HG03025 (cell line): ENCODE measurements around the gene SLC43A3.
"Not testable (repeated sequence)": the region's sequence is repeated elsewhere in the genome, so short reads cannot be mapped to it uniquely, and the experiment has no call there.

Experiments used
- ATAC-seq: cut with Tn5 transposase; IDR thresholded peaks from one replicate; pipeline ENCODE4 v1.9.1; 2021; ENCODE audit warnings: mild to moderate bottlenecking, moderate library complexity; ENCODE audit not compliant: unreplicated experiment, low FRiP score

SLC43A3 gene

DNA sequence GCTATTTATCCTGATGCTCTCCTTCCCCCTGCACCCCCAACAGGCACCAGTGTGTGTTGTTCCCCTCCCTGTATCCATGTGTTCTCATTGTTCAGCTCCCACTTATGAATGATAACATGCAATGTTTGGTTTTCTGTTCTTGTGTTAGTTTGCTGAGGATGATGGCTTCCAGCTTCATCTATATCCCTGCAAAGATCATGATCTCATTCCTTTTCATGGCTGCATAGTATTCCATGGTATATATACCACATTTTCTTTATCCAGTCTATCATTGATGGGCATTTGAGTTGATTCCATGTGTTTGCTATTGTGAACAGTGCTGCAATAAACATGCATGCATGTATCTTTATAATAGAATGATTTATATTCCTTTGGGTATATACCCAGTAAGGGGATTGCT, 65.5 kb downstream of the SLC43A3 start:
- ATAC-seq: not testable (repeated sequence)

DNA sequence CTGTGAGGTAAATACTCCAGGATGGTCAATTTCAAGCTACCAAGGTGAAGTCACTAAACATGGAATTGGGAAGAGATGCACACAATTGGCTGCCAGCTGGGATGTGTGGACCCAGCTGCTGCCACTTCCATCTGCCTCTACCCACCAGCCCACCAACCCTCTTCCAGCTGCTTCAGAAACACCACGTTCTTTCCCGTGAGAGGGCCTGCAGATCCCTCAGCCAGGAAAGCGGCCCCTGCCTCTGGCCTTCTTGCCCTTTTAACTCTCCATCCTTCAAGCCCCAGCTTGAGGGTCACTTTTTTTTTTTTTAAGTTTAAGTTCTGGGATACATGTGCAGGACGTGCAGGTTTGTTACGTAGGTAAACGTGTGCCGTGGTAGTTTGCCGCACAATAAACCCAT, 65.9 kb downstream of the SLC43A3 start:
- ATAC-seq: no peak

DNA sequence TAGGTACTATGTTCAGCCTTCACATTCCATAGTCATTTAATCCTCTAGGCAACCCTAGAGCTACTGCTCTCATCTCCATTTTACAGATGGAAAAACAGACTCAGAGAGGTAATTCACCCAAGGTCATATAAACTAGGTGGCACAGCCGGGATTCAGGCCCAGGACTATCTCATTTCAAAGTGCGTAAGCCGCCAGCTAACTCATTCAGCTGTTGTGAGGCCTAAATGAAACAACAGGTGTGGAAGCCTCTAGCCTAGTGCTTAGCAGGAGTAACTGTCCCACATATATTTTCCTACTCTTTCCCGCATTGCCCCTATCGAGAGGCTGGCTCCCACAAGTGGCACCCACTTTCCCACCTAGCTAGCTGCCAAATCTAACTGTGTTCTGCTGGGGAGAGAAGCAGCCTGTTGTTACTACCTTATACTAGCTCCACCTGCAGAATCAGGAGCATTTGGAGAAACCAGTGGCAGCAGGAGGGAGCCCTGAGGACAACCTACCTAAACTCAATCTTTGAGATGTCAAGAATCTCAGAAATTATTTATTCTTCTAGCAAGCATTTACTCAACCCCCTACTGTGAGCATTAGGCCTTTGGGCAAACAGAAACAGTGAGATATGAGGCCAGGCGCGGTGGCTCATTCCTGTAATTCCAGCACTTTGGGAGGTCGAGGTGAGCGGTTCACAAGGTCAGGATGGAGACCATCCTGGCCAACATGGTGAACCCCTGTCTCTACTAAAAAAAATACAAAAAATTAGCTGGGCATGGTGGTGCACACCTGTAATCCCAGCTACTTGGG, 66.8 kb downstream of the SLC43A3 start:
- no peak for ATAC-seq

DNA sequence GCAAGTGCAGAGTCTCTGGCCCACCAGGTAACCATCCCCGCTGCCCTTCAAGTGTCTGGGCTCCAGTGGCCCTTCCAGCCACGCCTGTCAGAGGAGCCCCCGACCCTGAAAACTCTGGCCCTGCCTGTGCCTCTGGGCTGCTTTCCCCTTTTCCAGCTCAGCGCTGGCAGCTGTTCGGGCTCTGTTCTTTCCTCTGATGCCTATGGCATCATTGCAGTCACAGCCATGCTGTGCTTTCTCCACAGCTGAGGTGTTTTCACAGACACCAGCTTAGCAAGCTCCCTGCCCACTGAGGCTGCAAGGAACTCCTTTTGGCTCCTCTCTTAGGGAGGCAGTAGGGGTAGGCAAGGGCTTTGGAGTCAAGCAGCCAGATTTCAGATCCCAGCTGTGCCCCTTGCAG, 67.5 kb downstream of the SLC43A3 start:
- ATAC-seq: no peak

DNA sequence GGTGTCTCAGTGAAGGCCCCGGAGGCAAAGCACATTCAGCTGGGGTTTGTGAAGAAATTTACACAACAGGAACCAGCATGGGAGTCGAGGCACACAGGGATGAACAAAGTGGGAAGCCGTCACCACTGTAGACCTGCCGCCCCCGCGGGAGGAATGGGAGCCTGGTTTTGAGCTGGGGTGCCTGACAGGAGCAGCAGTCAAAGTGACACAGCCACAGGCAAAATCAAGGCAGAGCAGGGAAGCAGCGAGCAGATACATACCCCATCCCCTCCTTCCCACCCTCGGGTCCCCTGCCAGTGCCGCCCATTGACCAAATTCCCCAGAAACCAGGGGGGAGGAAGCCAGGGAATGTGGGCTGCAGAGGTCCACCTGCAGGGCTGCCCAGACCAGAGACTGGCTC, 67.9 kb downstream of the SLC43A3 start:
- no peak for ATAC-seq

DNA sequence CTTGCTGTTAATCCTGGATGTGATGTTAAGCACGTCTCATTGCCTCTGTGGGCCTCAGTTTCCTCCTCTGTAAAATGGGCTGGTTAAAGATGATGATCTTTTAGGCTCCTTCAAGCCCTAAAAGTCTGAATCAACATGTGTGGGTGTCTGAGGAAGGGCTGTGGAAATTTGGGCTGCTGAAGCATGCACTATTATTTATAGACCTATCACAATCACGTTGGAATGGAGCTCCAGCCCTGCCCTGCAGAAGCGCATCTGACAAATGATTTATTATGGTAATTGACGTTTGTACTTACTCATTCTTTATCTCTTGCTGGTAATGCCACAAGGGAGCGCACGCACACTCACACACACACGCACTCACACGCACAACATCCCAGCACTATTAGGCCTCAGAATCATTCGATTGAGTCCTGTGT, 68.4 kb downstream of the SLC43A3 start:
- ATAC-seq: no peak

DNA sequence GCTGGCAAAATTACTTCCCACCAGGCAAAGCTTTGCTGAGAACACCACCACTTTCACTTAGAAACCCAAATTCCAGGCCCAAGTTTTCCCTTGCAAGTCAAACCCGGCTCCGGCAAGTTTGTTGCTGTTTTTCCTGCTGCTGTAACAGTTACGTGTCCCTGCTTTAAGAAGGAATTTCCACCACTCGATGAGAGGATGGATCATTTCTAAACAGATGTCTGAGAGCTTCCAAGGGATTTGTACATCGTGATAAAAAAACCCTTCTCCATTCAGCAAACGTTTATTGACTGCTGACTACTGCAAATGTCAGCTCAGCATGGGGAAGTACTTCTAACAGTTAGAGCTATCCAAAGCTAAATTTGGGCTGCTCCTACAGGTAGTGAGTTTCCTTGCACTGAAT, 69.1 kb downstream of the SLC43A3 start:
- ATAC-seq: no peak

DNA sequence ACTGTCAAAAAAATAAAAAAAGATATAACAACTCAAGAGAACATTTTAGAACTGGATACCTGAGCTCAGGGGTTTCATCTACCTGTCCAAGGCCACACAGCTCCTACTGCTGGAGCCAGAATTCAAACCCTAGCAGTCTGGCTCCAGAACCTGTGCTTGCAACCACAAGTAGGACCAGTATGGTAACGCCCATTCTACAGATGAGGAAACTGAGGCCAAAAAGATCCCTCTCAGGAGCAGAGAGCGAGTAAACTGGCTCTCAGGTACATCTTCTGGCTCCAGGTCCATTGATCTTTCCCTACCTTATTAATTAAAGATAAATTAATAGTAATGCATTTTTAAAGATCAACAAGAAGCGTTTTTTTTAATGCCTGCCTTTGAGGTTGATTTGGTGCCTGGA, 69.6 kb downstream of the SLC43A3 start:
- no peak for ATAC-seq
